H9 (cell line): ENCODE measurements around the gene EPHA8. TPM values are rescaled to one million over a fixed set of nuclear protein-coding genes. Genes with fewer than 3 reads are reported as not detected.
A peak's percentile ranks its signal among the peaks of the same experiment; 100 is the strongest.

ENCODE experiments used
- DNase-seq: peaks from one replicate; pipeline ENCODE4 v3.0.0-alpha.2; 2017
- H2AFZ ChIP-seq: one replicate; pipeline ENCODE4 v1.6.1; 2013; ENCODE audit warnings: mild to moderate bottlenecking, low read length, control low read depth, moderate library complexity
- H2AK5ac ChIP-seq: 2 replicates; pipeline ENCODE4 v1.6.1; 2013; ENCODE audit warnings: low read length, control low read depth, mixed read lengths; ENCODE audit not compliant: insufficient read length
- H2BK120ac ChIP-seq: one replicate; pipeline ENCODE4 v1.6.1; 2013; ENCODE audit warnings: low read depth, mild to moderate bottlenecking, low read length, control low read depth, inconsistent platforms; ENCODE audit not compliant: poor library complexity, severe bottlenecking
- H2BK12ac ChIP-seq: 2 replicates; pipeline ENCODE4 v1.6.1; 2013; ENCODE audit warnings: low read length, control low read depth, mixed read lengths, low read depth; ENCODE audit not compliant: insufficient read length
- H2BK15ac ChIP-seq: 2 replicates; pipeline ENCODE4 v1.6.1; 2013; ENCODE audit warnings: low read depth, low read length, control low read depth
- H2BK20ac ChIP-seq: one replicate; pipeline ENCODE4 v1.6.1; 2013; ENCODE audit warnings: low read depth, mild to moderate bottlenecking, low read length, control low read depth, inconsistent platforms; ENCODE audit not compliant: poor library complexity, severe bottlenecking
- H2BK5ac ChIP-seq: 2 replicates; pipeline ENCODE4 v1.6.1; 2013; ENCODE audit warnings: low read length, control low read depth, mixed read lengths; ENCODE audit not compliant: insufficient read length
- H3K14ac ChIP-seq: 2 replicates; pipeline ENCODE4 v1.6.1; 2013; ENCODE audit warnings: low read length, control low read depth; ENCODE audit not compliant: insufficient read depth
- H3K18ac ChIP-seq: 2 replicates; pipeline ENCODE4 v1.6.1; 2013; ENCODE audit warnings: low read depth, mild to moderate bottlenecking, mixed read lengths, low read length, control low read depth; ENCODE audit not compliant: insufficient read length
- H3K23ac ChIP-seq: 2 replicates; pipeline ENCODE4 v1.6.1; 2013; ENCODE audit warnings: low read length, control low read depth, mixed read lengths, low read depth; ENCODE audit not compliant: insufficient read length
- H3K23me2 ChIP-seq: 2 replicates; pipeline ENCODE4 v1.6.1; 2013; ENCODE audit warnings: low read depth, mild to moderate bottlenecking, mixed read lengths, low read length, control low read depth; ENCODE audit not compliant: insufficient read length, poor library complexity, severe bottlenecking
- H3K27ac ChIP-seq: 2 replicates; pipeline ENCODE4 v1.5.1; 2013; ENCODE audit warnings: low read length, control low read depth, mixed read lengths, low read depth; ENCODE audit not compliant: insufficient read length
- H3K27me3 ChIP-seq: 2 replicates; pipeline ENCODE4 v1.6.1; 2013; ENCODE audit warnings: low read length, control low read depth, inconsistent platforms; ENCODE audit not compliant: insufficient read depth
- H3K4ac ChIP-seq: 2 replicates; pipeline ENCODE4 v1.6.1; 2013; ENCODE audit warnings: low read depth, mild to moderate bottlenecking, control low read depth, inconsistent platforms, low read length, moderate library complexity
- H3K4me1 ChIP-seq: 2 replicates; pipeline ENCODE4 v1.6.1; 2013; ENCODE audit warnings: low read length, control low read depth, inconsistent platforms; ENCODE audit not compliant: insufficient read depth
- H3K4me2 ChIP-seq: 2 replicates; pipeline ENCODE4 v1.6.1; 2013; ENCODE audit warnings: low read length, control low read depth, mixed read lengths; ENCODE audit not compliant: insufficient read length, insufficient read depth
- H3K56ac ChIP-seq: 2 replicates; pipeline ENCODE4 v1.6.1; 2013; ENCODE audit warnings: low read depth, mild to moderate bottlenecking, mixed read lengths, low read length, control low read depth; ENCODE audit not compliant: insufficient read length
- H3K79me1 ChIP-seq: 2 replicates; pipeline ENCODE4 v1.6.1; 2013; ENCODE audit warnings: low read depth, mild to moderate bottlenecking, moderate library complexity, low read length, control low read depth, inconsistent platforms; ENCODE audit not compliant: insufficient read depth, poor library complexity, severe bottlenecking
- H3K79me2 ChIP-seq: 2 replicates; pipeline ENCODE4 v1.6.1; 2013; ENCODE audit warnings: low read length, control low read depth, inconsistent platforms; ENCODE audit not compliant: insufficient read depth
- H3K9ac ChIP-seq: 2 replicates; pipeline ENCODE4 v1.6.1; 2013; ENCODE audit warnings: low read length, control low read depth, mixed read lengths; ENCODE audit not compliant: insufficient read length; ENCODE audit errors: extremely low read depth
- H3K9me3 ChIP-seq: one replicate; pipeline ENCODE4 v1.6.1; 2013; ENCODE audit warnings: low read depth, low read length, inconsistent platforms; ENCODE audit not compliant: control insufficient read depth
- H3T11ph ChIP-seq: one replicate; pipeline ENCODE4 v1.6.1; 2013; ENCODE audit warnings: mild to moderate bottlenecking, low read length, control low read depth, inconsistent platforms
- H4K20me1 ChIP-seq: one replicate; pipeline ENCODE4 v1.6.1; 2013; ENCODE audit not compliant: control insufficient read depth, insufficient read length, insufficient read depth
- H4K5ac ChIP-seq: 2 replicates; pipeline ENCODE4 v1.6.1; 2013; ENCODE audit warnings: low read depth, mild to moderate bottlenecking, mixed read lengths, low read length, control low read depth; ENCODE audit not compliant: insufficient read length
- H4K8ac ChIP-seq: replicated peaks from 2 replicates; pipeline ENCODE4 v1.6.1; 2013; ENCODE audit warnings: low read length, control low read depth, mixed read lengths, low read depth; ENCODE audit not compliant: insufficient read length
- H4K91ac ChIP-seq: 2 replicates; pipeline ENCODE4 v1.6.1; 2013; ENCODE audit warnings: low read depth, mild to moderate bottlenecking, moderate library complexity, mixed read lengths, low read length, control low read depth; ENCODE audit not compliant: insufficient read length
- H3K27ac Mint-ChIP-seq, 3 experiments: 2 replicates in 2 of 3; 3 replicates in 1 of 3; pipeline ENCODE4 v1.8.0; 2020 to 2021; ENCODE audit warnings: mixed read lengths in 3 of 3, mild to moderate bottlenecking in 1 of 3, moderate library complexity in 1 of 3
- H3K27me3 Mint-ChIP-seq: 2 replicates; pipeline ENCODE4 v1.8.0; 2021; ENCODE audit warnings: low read depth, mild to moderate bottlenecking, moderate library complexity, mixed read lengths
- H3K36me3 Mint-ChIP-seq, 3 experiments: 2 replicates in 2 of 3; 3 replicates in 1 of 3; pipeline ENCODE4 v1.8.0; 2020 to 2021; ENCODE audit warnings: low read depth in 3 of 3, mixed read lengths in 3 of 3; ENCODE audit not compliant: insufficient read depth in 1 of 3
- H3K4me1 Mint-ChIP-seq, 2 experiments: 2 replicates each; pipeline ENCODE4 v1.8.0; 2020; ENCODE audit warnings: mixed read lengths in 2 of 2
- H3K4me3 Mint-ChIP-seq, 2 experiments: 2 replicates in 1 of 2; 3 replicates in 1 of 2; pipeline ENCODE4 v1.8.0; 2020 to 2021; ENCODE audit warnings: mild to moderate bottlenecking in 2 of 2, mixed read lengths in 2 of 2, moderate library complexity in 1 of 2
- H3K9me3 Mint-ChIP-seq, 2 experiments: 2 replicates in 1 of 2; 3 replicates in 1 of 2; pipeline ENCODE4 v1.8.0; 2020; ENCODE audit warnings: mild to moderate bottlenecking in 2 of 2, mixed read lengths in 2 of 2, moderate library complexity in 1 of 2
- CTCF ChIP-seq: fragments of 200-600 bp; sonication (generic); conservative IDR thresholded peaks from 3 replicates; pipeline ENCODE4 v1.8.0; 2021; ENCODE audit warnings: antibody characterized with exemption, mild to moderate bottlenecking
- WGBS: extraction: QIAGEN DNeasy Blood & Tissue Kit; methylation state at CpG from one replicate; pipeline ENCODE4 v1.1.7; 2013; ENCODE audit warnings: missing lambda C conversion rate, low lambda C conversion rate, mixed read lengths; ENCODE audit not compliant: insufficient read length; ENCODE audit errors: extremely low coverage; 5-methylcytosine and 5-hydroxymethylcytosine counted together
- total RNA-seq: library from RNA; stranded (reverse); gene quantifications from 2 replicates; pipeline ENCODE4 v1.2.1, GENCODE V29; 2021

The EPHA8 gene
- total RNA-seq, 1 experiment from 2014 or later: 3.4 TPM

GRCh38 chr1:22650089-22650693, 86.9 kb downstream of the EPHA8 start:
- Mint-ChIP-seq H3K36me3 (no peaks in the 10 kb centered on the region), H3K4me1 (peaks cover 0 to 7% of the 10 kb centered on the region in 2 experiments; a peak in 2 of 4 replicates), H3K4me3 (no peak overlapping the region), H3K27me3 (peaks cover 17% of the 10 kb centered on the region), H3K9me3 (no peaks in the 10 kb centered on the region), H3K27ac (no peak overlapping the region; a peak in 1 of 7 replicates)
- no peak overlapping the region for H3T11ph ChIP-seq
- H2BK15ac ChIP-seq: no peak overlapping the region
- no peak for DNase-seq
- H3K23me2 ChIP-seq: no peaks in the 10 kb centered on the region
- no peaks in the 10 kb centered on the region for H3K27me3 ChIP-seq
- H3K23ac ChIP-seq: peak overlapping the region; percentile 60
- no peak overlapping the region for H2BK20ac ChIP-seq
- H3K14ac ChIP-seq: no peak overlapping the region
- WGBS: no CpG with 5 or more reads among the region's 13 CpGs
- H3K79me1 ChIP-seq: no peaks in the 10 kb centered on the region
- no peak overlapping the region for H3K4ac ChIP-seq
- no peaks in the 10 kb centered on the region for H3K4me1 ChIP-seq
- no peak overlapping the region for H2BK5ac ChIP-seq
- no peak overlapping the region for H2AK5ac ChIP-seq
- H3K9me3 ChIP-seq: no peaks in the 10 kb centered on the region
- no peak overlapping the region for H4K8ac ChIP-seq
- H3K79me2 ChIP-seq: no peaks in the 10 kb centered on the region
- no peak overlapping the region for H2BK120ac ChIP-seq
- H4K5ac ChIP-seq: no peak overlapping the region
- TF ChIP-seq CTCF: no peak
- no peak overlapping the region for H2AFZ ChIP-seq
- H3K9ac ChIP-seq: no peak overlapping the region
- H3K4me2 ChIP-seq: no peak overlapping the region
- H4K91ac ChIP-seq: no peak overlapping the region
- no peak overlapping the region for H3K56ac ChIP-seq
- no peak overlapping the region for H2BK12ac ChIP-seq
- H3K18ac ChIP-seq: no peak overlapping the region
- H4K20me1 ChIP-seq: no peaks in the 10 kb centered on the region
- no peak overlapping the region for H3K27ac ChIP-seq
